HG03354 (cell line): Measurements from ENCODE around the gene RNU6-9.
"Not testable (repeated sequence)": the region's sequence is repeated elsewhere in the genome, so short reads cannot be mapped to it uniquely, and the experiment has no call there.

ENCODE experiments used
- ATAC-seq: cut with Tn5 transposase; IDR thresholded peaks from one replicate; pipeline ENCODE4 v1.9.1; 2021; ENCODE audit warnings: mild to moderate bottlenecking; ENCODE audit not compliant: unreplicated experiment, poor library complexity, severe bottlenecking

RNU6-9 gene

DNA sequence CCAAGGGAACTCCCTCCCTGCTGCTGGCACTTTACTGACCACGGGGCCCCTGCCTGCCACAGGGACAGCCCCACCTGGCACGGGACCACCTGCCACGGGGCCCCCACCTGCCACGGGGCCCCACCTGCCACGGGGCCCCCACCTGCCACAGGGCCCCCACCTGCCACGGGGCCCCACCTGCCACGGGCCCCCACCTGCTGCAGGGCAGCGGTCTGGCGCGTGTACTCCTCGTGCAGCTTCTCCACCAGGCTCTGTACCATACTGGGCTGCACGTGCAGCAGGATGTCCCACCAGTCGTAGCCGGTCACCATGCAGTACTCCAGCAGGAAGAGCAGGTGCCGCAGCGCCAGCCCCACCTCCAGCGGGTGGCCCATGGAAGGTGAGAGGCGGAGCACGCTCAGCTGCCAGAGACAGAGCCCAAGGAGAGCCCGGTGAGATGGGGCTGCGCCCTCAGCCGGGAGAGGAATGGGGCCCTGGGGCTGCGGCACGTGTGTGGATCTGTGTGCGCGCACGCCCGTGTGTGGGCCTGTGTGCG, 16.4 kb upstream of the RNU6-9 start:
- ATAC-seq = no peak

DNA sequence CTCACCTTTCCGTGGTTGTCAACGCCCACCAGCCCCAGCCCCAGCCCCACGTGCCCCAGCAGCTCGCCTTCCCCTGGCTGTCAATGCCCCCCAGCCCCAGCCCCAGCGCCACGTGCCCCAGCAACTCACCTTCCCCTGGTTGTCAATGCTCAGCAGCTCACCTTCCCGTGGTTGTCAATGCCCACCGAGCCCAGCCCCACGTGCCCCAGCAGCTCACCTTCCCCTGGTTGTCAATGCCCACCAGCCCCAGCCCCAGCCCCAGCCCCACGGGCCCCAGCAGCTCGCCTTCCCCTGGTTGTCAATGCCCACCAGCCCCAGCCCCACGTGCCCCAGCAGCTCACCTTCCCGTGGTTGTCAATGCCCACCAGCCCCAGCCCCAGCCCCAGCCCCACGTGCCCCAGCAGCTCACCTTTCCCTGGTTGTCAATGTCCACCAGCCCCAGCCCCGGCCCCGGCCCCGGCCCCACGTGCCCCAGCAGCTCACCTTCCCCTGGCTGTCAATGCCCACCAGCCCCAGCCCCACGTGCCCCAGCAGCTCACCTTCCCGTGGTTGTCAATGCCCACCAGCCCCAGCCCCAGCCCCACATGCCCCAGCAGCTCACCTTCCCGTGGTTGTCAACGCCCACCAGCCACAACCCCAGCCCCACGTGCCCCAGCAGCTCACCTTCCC, 15.2 kb upstream of the RNU6-9 start:
- ATAC-seq = not testable (repeated sequence)

DNA sequence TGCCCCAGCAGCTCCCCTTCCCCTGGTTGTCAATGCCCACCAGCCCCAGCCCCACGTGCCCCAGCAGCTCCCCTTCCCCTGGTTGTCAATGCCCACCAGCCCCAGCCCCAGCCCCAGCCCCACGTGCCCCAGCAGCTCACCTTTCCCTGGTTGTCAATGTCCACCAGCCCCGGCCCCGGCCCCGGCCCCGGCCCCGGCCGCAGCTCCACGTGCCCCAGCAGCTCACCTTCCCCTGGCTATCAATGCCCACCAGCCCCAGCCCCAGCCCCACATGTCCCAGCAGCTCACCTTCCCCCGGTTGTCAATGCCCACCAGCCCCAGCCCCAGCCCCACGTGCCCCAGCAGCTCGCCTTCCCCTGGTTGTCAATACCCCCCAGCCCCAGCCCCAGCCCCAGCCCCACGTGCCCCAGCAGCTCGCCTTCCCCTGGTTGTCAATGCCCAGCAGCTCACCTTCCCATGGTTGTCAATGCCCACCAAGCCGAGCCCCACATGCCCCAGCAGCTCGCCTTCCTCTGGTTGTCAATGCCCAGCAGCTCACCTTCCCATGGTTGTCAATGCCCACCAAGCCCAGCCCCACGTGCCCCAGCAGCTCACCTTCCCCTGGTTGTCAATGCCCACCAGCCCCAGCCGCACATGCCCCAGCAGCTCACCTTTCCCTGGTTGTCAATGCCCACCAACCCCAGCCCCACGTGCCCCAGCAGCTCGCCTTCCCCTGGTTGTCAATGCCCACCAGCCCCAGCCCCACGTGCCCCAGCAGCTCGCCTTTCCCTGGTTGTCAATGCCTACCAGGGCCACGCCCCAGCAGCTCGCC, 14.3 kb upstream of the RNU6-9 start:
- not testable (repeated sequence) for ATAC-seq

DNA sequence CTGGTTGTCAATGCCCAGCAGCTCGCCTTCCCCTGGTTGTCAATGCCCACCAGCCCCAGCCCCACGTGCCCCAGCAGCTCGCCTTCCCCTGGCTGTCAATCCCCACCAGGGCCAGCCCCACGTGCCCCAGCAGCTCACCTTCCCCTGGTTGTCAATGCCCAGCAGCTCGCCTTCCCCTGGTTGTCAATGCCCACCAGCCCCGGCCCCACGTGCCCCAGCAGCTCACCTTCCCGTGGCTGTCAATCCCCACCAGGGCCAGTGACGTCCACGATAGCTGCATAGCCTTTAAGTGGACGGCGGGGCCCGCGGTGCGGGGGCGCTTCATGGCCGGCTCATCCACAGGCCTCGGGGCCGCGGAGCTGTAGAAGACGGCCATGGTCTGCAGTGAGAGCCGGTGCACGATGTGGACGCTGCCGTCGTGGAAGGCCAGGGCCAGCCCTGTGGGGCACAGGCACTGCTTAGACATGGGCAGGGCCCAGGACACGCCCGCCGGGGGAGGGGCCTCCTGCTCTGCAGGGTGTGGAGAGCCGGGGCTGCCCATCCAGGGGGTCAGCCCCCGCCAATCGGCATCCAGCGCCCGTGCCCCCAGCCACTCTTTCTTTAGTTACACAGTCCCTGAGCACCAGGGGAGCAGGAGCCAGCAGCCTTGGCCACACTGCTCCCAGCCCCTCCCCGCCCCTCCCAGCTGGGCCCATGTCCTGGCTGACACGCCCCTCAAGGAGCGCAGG, 13.4 kb upstream of the RNU6-9 start:
- ATAC-seq = no peak

DNA sequence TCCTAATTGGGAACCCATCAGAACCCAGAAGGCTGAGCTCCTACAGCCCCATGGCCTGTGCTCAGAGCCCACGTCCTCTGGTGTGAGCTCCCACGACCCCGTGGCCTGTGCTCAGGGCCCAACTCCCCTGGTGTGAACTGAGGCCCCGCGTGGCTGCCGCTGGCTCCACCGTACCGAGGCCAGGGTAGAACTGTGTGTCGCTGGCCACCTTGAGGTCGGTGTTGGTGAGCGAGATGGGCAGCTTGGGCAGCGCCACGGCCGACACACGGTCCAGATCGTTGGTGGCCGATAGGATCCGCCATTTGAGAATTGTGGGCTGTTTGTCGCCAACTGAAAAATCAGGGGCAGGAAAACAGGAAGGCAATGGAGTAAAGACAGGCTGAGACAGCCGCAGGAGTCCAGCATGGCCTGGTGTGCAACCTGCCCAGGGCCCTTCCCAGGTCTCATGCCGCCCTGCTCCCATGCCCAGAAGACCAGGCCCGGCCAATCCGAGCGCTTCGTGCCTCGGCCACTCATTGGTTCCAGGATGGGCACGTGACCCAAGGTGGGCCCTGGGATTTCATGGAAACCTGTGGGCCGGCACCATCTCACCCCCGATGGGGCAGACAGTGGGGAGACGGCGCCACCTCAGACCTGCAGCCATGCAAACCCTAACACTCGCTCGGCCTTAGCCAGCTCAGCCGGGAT, 11.8 kb upstream of the RNU6-9 start:
- ATAC-seq = no peak

DNA sequence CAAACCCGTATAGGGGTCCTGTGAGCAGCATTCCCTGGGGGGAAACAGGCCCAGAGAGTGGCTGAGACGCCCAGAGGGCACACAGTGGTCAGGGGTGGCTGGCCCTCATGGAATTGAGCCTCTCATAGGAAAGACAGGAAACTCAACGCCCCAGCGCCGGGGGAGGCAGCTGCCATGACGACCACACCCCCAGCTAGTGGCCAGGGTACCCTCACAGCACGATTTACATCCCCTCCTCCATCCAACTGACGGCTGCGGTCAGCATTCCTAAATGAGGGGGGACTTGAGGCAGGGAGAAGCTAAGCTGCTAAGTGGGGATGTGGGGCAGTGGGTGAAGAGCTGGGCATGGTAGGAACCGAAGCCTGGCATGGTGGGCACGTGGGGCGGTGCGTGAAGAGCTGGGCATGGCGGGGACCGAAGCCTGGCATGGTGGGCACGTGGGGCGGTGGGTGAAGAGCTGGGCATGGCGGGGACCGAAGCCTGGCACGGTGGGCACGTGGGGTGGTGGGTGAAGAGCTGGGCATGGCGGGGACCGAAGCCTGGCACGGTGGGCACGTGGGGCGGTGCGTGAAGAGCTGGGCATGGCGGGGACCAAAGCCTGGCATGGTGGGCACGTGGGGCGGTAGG, 10.3 kb upstream of the RNU6-9 start:
- ATAC-seq = no peak

DNA sequence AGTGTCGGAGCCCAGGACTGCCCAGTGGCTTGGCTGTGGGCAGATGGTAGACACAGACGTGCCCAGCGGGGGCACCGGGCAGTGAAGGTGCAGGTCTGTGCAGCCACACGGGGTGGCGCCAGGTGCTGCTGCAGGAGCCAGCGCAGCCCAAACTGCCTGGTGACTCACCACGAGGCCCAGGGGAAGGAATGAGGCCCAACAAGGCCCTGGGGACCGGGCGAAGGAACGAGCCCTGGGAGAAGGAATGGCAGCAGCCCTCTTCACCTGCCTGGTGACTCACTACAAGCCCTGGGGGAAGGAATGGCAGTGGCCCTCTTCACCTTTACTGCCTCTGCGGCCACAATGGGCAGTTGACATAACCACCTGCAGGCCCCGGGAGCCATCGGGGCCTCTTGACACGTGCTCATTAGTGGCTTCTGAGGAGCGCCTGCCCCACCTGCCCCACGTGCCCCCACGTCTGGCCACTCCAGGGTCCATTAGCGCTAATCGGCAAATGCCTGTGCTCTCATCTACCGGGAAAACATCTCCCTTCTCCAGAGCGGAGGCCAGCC, 9.5 kb upstream of the RNU6-9 start:
- no peak for ATAC-seq

DNA sequence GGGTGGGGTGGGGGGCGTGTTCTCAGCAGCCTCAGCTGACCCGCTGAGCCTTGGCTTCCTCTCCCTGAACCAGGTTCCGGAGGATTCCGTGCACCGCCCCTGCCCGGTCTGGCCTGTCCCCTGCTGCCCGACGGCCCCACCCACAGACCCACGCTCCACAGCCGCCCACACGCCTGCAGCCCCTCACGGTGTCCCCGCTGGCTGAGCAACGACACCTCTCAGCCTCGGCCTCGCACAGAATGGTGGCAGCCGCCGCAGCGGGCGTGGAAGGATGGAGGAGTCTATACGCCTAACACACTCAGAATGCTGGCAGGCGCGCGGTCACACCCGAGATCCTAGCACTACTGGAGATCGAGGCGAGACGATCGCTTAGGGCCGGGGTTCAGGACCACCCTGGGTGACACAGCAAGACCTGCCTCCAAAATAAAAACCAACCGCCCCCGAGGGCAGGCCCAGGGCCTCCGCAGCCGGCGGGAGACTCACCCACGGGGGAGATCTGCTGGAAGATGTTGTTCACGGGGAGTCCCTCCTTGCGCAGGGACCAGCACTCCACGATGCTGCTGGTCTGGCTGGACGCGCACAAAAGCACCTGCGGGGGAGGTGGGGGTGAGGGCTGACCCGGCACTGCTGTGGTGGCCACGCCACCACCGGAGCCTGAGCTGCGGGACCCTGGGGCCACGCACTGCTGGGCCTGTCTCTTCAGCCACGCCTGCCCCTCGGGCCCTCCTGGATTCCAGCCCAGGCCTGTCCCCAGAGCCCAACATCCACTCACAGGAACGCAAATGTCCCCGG, 8.7 kb upstream of the RNU6-9 start:
- ATAC-seq = no peak

DNA sequence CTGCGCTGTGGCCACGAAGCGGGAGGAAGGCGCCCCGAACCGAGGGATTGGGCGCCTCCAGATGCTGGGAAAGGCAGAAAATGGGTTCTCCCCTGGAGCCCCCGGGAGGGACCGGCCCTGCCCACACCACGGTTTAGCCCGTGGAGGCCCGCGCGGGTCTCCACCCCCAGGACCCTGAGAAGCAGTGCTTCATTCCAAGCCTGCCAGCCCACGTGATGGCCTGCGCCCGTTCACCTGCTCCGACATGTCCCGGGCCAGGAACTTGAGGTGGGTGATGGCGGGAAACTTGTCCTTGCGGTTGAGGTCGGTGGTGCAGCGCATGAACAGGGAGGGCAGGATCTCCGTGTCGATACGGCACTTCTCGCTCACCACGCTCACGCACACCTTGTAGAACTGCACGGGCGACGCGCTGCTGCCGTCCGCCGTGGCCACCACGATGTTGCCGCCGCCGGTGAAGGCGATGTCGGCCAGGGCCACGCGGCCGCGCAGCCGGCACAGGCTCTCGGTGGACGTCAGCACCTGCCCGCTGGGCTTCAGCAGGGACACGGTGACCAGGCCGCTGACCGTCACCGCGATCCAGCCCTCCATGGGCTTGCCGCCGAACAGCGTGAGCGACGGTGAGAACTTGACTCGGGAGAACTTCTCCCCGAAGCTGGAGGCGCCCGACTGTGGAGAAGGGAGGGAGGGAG, 7.6 kb upstream of the RNU6-9 start:
- ATAC-seq = no peak

DNA sequence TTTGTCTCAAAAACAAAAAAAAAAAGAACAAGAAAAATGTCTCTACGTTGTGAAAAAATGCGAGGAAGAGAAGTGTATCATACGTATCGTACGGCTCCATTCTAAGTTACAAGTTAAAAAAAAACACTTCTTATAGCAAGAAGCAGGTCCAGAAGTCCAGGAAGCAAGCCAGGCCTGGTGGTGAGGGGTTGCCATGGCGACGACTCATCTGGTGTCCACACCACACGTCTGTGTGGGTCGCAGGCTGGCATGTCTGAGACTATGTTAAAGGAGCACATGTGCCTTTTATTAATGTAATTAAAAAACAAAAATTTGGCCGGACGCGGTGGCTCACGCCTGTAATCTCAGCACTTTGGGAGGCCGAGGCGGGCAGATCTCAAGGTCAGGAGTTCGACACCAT, 6.2 kb upstream of the RNU6-9 start:
- no peak for ATAC-seq

DNA sequence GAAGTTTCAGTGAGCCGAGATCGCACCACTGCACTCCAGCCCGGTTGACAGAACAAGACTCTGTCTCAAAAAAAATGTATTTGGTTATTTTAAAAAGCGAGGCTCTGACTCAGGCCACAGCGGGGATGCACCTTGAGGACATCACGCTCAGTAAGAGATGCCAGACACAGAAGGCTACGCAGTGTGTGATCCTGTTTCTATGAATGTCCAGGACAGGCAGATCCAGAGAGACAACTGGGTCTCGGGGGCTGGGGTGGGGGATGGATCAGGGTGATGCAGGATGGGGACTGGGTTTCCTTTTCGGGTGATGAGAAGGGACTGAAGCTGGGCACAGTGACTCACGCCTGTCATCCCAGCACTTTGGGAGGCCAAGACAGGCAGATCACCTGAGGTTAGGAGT, 5.7 kb upstream of the RNU6-9 start:
- no peak for ATAC-seq

DNA sequence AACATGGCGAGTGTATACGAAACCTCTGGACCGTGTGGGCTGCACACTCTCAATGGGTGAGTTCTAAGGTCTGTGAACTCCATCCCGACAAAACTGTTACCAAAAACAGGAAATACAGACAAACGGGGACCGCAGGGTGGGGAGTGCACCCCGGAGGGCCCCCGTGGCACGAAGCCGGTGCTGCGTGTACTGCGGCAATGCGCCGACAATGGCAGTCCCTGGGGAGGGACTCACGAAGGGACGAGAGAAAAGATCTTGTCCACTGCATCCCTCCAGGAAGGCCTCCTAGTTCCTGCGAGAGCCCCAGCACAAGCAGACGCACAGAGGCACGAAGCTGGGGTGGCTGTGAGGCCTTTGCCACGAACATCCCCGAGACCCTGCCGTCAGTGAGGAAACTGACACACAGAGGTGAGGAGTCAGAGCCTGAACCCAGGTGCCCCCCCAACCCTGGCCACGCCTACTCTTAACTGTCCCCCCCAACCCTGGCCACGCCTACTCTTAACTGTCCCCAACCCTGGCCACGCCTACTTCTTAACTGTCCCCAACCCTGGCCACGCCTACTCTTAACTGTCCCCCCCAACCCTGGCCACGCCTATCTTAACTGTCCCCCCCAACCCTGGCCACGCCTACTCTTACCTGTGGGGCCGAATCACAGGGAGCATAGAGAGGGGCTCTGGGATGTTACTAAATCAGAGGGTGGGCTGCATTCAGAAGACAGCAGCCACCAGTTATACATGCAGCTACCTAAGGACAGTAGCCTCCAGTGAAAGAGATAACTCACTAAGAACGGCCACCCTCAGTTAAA, 4.5 kb upstream of the RNU6-9 start:
- no peak for ATAC-seq

DNA sequence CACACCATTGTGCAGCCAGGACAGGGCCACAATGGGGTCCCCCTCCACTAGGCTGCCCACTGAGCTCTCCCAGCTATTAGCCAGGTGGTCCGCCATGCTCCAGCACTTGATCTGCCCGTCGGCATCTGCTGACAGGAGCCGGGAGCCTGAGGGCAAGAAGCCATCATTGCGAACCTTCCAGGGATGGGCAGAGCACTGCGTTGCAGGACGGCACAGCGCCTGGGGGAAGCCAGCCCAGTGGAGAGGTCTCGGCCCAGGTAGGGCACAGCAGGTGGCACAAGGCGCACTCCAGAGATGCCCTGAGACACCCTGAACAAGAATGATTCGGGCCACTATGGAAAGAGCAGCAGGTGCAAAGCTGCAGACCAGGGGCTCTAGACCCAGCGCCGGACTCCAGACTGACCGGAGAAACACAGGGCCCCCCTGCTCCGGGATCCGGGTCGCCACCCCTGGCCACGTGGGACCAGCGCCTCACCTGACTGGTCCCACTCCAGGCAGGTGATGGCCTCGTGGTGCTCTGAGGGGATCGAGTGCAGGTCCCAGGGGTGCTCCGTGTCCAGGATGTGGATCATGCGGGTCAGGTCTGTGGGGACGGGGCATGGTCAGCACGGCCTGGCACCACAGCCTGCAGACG, 3.5 kb upstream of the RNU6-9 start:
- no peak for ATAC-seq

DNA sequence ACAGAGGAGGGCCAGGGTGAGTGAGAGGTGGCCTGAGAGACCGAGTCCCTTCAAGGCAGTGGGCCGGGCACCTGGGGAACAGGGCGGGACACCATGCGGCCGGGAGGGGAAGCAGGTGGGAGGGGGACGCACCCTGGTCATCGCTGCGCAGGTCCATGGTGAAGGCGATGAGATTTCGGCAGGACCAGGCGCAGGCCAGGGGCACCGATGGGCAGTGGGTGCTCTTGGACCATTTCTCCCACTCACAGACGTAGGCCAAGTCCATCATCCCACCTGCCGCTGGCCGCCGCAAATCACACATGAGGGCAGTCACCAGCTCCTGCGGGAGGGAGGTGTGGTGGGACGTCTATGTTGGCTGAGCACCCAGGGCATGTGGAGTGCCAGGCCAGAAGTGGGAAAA, 2.5 kb upstream of the RNU6-9 start:
- no peak for ATAC-seq

DNA sequence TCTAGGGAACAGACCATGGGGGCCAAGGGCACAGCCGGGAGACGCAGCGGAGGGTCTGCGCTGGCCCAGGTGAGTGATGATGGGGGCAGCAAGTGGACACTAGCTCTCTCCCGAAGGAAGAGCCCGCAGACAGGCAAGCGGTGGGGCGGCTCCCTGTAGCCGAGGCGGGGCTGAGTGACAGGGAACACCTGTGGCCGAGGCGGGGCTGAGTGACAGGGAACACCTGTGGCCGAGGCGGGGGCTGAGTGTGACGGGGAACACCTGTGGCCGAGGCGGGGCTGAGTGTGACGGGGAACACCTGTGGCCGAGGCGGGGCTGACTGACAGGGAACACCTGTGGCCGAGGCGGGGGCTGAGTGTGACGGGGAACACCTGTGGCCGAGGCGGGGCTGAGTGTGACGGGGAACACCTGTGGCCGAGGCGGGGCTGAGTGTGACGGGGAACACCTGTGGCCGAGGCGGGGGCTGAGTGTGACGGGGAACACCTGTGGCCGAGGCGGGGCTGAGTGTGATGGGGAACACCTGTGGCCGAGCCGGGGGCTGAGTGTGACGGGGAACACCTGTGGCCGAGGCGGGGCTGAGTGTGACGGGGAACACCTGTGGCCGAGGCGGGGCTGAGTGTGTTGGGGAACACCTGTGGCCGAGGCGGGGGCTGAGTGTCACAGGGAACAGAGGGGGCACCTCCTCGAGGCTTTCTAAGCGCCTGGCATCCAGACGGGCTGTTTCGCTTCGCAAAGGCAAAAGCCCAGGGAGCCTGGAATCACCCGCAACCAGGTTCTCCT, 1.7 kb upstream of the RNU6-9 start:
- not testable (repeated sequence) for ATAC-seq
